ENCODE results near the gene GAS2.

GAS2 gene

GRCh38 chr11:22666325-22666687, at the start of gene GAS2:
Gene GAS2, plus strand, starts transcription at chr11:22666611. Its CDS starts 8,259 bp downstream, at chr11:22674870.
- H3K27ac ChIP-seq, result no peak within 1 kb of the TSS
- TF ChIP-seq CTCF (conservative IDR thresholded peaks at IDR 0.05), result no peak

DNA sequence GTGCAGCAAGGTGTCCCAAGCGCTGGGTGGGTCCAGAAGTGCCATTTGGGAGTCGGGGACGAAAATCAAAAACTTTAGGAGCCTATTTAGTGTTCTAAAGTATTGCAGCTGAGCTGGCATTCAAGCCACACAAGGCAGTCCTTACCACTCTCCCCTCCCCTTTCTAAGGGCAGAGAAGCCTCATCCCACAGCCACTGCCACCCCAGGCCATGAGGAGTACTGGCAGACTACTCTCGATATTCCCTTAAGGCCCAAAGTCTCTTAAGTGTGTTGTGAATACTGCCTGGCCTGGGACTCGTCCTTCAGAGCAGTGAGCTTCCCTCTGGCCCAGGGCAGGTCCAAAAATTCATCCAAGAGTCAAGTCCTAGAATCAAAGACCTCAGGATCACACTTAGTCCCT, 48.5 kb upstream of the GAS2 start:
- TF ChIP-seq CTCF (conservative IDR thresholded peaks at IDR 0.05), result no peak
- H3K27ac ChIP-seq, result no peak overlapping the region

DNA sequence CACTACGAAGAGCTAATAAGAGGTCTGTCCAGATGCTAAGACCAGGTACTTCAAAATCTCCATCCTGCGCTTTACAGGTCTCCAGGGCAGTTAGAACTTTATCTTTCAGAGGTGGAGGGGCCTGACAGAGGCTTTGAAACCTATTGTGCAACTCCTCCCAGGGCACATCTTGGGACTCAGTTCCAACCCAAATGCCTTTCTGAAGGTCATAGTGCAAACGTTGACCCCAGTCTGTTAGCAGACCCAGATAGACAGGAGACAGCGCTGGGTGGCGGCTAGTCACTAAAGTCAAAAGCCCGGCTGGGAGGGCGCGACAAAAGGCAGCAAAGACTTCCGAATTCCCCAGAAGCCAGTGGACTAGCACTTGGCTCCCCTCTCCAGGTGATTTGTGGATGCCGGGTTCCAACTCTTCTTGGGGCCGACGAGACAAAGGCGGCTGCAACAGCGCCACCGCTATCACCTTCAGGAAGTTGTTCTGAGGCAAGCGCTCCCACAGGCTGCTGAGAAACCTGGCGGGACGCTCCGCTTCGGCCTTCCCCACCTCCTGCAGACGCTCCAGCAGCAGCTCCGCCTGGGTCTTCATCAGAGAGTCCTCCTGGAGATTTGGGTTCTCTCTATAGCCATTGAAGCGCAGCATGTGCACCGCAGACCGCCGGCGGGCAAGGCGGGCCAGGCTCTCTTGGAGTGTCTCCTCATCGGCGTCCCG, 41.5 kb upstream of the GAS2 start:
- peak overlapping the region; percentile 89 for H3K27ac ChIP-seq
- peak; percentile 72 for TF ChIP-seq CTCF (conservative IDR thresholded peaks at IDR 0.05)

DNA sequence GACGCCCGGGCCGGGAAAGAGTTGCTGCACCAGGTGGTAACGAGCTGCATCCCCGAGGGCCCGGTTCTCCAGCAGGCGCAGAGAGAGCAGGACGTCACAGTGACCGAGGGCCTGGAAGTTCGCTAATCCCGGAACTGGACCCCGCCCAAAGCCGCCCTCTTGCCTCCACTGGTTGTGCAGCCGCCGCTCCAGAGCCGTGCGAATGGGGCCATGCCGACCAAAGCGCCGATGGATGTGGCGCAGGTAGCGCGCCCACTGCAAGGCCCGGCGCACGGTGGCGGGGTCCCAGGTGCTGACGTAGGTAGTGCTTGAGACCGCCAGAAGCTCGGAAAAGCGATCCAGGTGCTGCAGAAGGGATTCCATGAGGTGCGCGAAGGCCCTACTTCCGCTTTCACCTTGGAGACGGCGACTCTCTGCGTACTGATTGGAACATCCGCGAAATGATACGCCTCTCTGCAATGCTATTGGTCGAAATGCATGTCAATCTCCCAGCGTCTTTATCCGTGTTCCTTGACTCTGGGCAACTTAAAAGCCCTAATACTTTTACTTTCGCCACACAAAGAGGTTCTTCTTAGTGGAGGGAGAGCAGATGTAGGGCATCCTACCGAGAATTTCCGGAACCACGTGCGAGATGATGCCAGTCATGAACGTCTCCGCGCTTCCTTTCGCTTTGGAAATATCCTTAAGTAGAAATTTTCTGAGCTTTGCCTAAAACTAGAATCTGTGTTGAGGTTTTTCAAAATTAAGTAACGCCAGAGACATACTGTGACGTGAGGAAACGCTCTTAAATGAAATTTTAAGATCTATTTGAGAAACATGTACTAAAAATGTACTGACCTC, 40.7 kb upstream of the GAS2 start, which contains the start of gene FANCF:
TSS of gene FANCF (minus strand) at position 376 of the 840 bp plus-strand sequence. CDS start at position 363, 13 bp downstream.
- peak within 1 kb of the TSS; percentile 89 for H3K27ac ChIP-seq
- TF ChIP-seq CTCF (conservative IDR thresholded peaks at IDR 0.05), result no peak

DNA sequence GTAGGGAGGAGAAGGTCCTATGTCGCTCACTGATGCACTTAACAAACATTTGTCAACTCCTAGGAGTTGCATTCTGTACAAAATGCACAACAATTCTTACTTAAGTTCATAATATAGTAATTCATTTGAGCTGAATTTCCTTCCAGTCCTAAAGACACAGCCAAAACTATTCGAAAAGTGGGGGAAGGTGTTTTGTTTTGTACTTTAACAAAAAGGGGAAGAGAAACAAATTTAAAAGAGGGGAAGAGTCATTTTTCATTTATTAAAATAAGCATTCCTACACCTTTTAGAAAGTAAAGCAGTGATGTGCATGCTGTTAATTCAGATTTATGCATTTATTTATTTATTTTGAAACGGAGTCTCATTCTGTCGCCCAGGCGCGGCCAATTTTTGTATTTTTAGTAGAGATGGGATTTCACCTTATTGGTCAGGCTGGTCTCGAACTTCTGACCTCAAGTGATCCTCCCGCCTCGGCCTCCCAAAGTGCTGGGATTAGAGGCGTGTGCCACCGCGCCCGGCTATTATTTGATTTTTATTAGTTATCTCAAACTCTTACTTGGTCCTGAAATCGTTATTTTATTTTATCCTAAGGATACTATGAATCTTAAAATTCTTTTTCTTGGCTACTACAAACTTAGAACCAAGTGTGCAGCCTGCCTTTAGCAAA, 39.7 kb upstream of the GAS2 start:
- peak overlapping the region; percentile 89 for H3K27ac ChIP-seq
- TF ChIP-seq CTCF (conservative IDR thresholded peaks at IDR 0.05), result no peak

DNA sequence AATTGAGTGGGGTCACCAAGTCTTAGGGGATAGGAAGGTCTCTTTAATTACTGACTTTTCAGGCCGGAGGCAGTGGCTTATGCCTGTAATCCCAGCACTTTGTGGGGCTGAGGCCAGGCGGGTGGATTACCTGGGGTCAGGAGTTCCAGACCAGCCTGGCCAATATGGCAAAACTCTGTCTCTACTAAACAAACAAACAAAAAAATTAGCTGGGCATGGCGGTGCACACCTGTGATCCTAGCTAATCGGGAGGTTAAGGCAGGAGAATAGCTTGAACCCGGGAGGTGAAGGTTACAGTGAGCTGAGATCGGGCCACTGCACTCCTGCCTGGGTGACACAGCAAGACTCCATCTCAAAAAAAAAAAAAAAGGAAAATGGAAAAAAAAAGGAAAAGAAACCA, 39.0 kb upstream of the GAS2 start:
- H3K27ac ChIP-seq, result no peak overlapping the region

More for the DNA sequence above, 39.0 kb upstream of the GAS2 start:
- no peak for TF ChIP-seq CTCF (conservative IDR thresholded peaks at IDR 0.05)

Measured in VCaP (cell line).